ENCODE measurements around the gene NFS1. TPM values are rescaled to one million over a fixed set of nuclear protein-coding genes. Genes with fewer than 3 reads are reported as not detected.

Gene NFS1
- total and polyA plus RNA-seq, 2 of the 4 experiments (the other 2 are of a cell fraction): 16.5 to 35.6 TPM

GRCh38 chr20:35643045-35643444 is 56.1 kb downstream of the NFS1 start:
- no CpG with 5 or more reads among the region's 7 CpGs for WGBS, 2 experiments (ENCODE audit: extremely low coverage in 2 of 2, insufficient read length in 1 of 2)
- dilution Hi-C loops (cut with HindIII; ENCODE audit: low sequenced_read_pairs, unreplicated experiment): no loop called here

More at GRCh38 chr20:35643045-35643444, 56.1 kb downstream of the NFS1 start:
- no peak overlapping the region for H2BK5ac ChIP-seq (ENCODE audit: low read depth, low read length, poor library complexity, severe bottlenecking)
- H3K27ac ChIP-seq (ENCODE audit: insufficient read depth, low read length): no peak overlapping the region
- no peak overlapping the region for H3K14ac ChIP-seq (replicated peaks; ENCODE audit: low read depth, low read length)
- no peak overlapping the region for H3K23ac ChIP-seq (ENCODE audit: low read depth, low read length)
- no peak overlapping the region for H3K56ac ChIP-seq (ENCODE audit: extremely low read depth, insufficient read depth, low read length)
- no peaks in the 10 kb centered on the region for H3K4me1 ChIP-seq (ENCODE audit: control insufficient read depth, insufficient read depth, low read length)
- no TSS peak for BruUV-seq (replicated peaks)
- in situ Hi-C loops (cut with MboI; ENCODE audit: low sequenced_read_pairs) (no loop called here), intact Hi-C loops (cut with micrococcal nuclease) (no loop called here)
- no peak overlapping the region for H4K91ac ChIP-seq (ENCODE audit: insufficient read depth, low read depth, low read length)
- CTCF ChIA-PET: no interaction called here
- POLR2A ChIA-PET (ENCODE audit: unreplicated experiment): interaction anchor here (0.5 kb wide), 1 partner anchor 420 kb away, joined by 3 read pairs; no protein-coding TSS in a partner anchor
- no peak overlapping the region for H4K5ac ChIP-seq (ENCODE audit: low read depth, low read length)
- H4K8ac ChIP-seq (ENCODE audit: low read depth in 2 of 2, low read length in 2 of 2): no peak overlapping the region
- H2AFZ ChIP-seq (replicated peaks; ENCODE audit: low read length, poor library complexity): no peak overlapping the region
- no peak overlapping the region for H2AK5ac ChIP-seq (ENCODE audit: low read depth, low read length)
- peaks cover 30% of the 10 kb centered on the region for H3K9me1 ChIP-seq (ENCODE audit: insufficient read depth, low read length)
- H3K9ac ChIP-seq (ENCODE audit: low read depth, low read length): no peak overlapping the region
- no peak overlapping the region for H2BK15ac ChIP-seq (ENCODE audit: low read depth, low read length)
- DNase-seq (no peak), ATAC-seq (ENCODE audit: low read depth) (no peak)
- peaks cover 86% of the 10 kb centered on the region for H4K20me1 ChIP-seq (ENCODE audit: insufficient read depth, low read length)
- no peaks in the 10 kb centered on the region for H3K9me3 ChIP-seq (ENCODE audit: control insufficient read depth, insufficient read depth, low read length)
- peaks cover 52 to 94% of the 10 kb centered on the region in 2 experiments for H3K79me1 ChIP-seq (ENCODE audit: low read depth in 1 of 2, low read length in 2 of 2)
- no peak overlapping the region for H3K4ac ChIP-seq (ENCODE audit: low read depth, low read length)
- H3K4me2 ChIP-seq (ENCODE audit: low read depth, low read length): no peak overlapping the region
- H3K18ac ChIP-seq (ENCODE audit: low read depth, low read length): no peak overlapping the region
- H3K36me3 ChIP-seq (ENCODE audit: control insufficient read depth, insufficient read depth, low read length): peaks cover 2% of the 10 kb centered on the region; the same call in 1 of the 2 replicates
- H2BK20ac ChIP-seq (ENCODE audit: low read depth, low read length): no peak overlapping the region
- no peak overlapping the region for H3K4me3 ChIP-seq (ENCODE audit: insufficient read depth, low read depth, low read length)
- no peak overlapping the region for H2BK120ac ChIP-seq (ENCODE audit: low read depth, low read length)
- no peaks in the 10 kb centered on the region for H3K27me3 ChIP-seq (ENCODE audit: control insufficient read depth, insufficient read depth, low read length)
- no peak overlapping the region for H2AK9ac ChIP-seq (replicated peaks; ENCODE audit: low read depth, low read length, poor library complexity)
- TF ChIP-seq NFE2L2 (IDR thresholded peaks at IDR 0.05; ENCODE audit: low read depth, low read length): no peak
- TF ChIP-seq CHD1 (IDR thresholded peaks at IDR 0.05; ENCODE audit: low read depth, low read length): no peak
- no peak for TF ChIP-seq BHLHE40 (IDR thresholded peaks at IDR 0.05; ENCODE audit: low read depth, low read length)
